Stomach (tissue), 9 donors: ENCODE measurements around the gene LHX4. TPM values are rescaled to one million over a fixed set of nuclear protein-coding genes. Genes with fewer than 3 reads are reported as not detected.

Source experiments
- DNase-seq, 2 donors: peaks; one replicate each; pipeline versions ENCODE4 v3.0.0 to v3.0.0-alpha.2; 2013 to 2019
- H3K27ac ChIP-seq, 5 donors: fragments of 200-600 bp in 4 of 5; sonication (generic) in 4 of 5; one replicate each; pipeline ENCODE4 v1.5.1; 2013 to 2019; ENCODE audit warnings: mild to moderate bottlenecking in 1 of 5, moderate library complexity in 1 of 5
- H3K27me3 ChIP-seq, 3 donors: fragments of 200-600 bp; sonication (generic); one replicate each; pipeline ENCODE4 v1.5.1; 2017 to 2019; ENCODE audit warnings: mixed run types in 1 of 3
- H3K36me3 ChIP-seq, 4 donors: fragments of 200-600 bp; sonication (generic); 1 replicate in 3 of 4; 2 replicates in 1 of 4; pipeline ENCODE4 v1.5.1; 2016 to 2019
- H3K4me1 ChIP-seq, 4 donors: fragments of 200-600 bp; sonication (generic); one replicate each; pipeline ENCODE4 v1.5.1; 2016 to 2019
- H3K4me3 ChIP-seq, 4 donors: fragments of 200-600 bp; sonication (generic) in 3 of 4; one replicate each; pipeline ENCODE4 v1.5.1; 2016 to 2019; ENCODE audit warnings: mild to moderate bottlenecking in 1 of 4
- H3K9me3 ChIP-seq, 4 donors: fragments of 200-600 bp; sonication (generic); one replicate each; pipeline ENCODE4 v1.5.1; 2016 to 2019
- EP300 ChIP-seq: sonication (generic); formaldehyde crosslinking; IDR thresholded peaks from one replicate; pipeline ENCODE4 v1.6.1; 2017; ENCODE audit warnings: antibody characterized with exemption
- POLR2A ChIP-seq, 4 donors: fragments of 450-650 bp; IDR thresholded peaks; one replicate each; pipeline ENCODE4 v1.6.1; 2016; ENCODE audit warnings: antibody characterized with exemption in 4 of 4, control low read depth in 2 of 4, mild to moderate bottlenecking in 1 of 4, moderate library complexity in 1 of 4
- POLR2AphosphoS5 ChIP-seq, 3 donors: sonication (generic); formaldehyde crosslinking; IDR thresholded peaks; one replicate each; pipeline ENCODE4 v1.6.1; 2016; ENCODE audit warnings: antibody characterized with exemption in 3 of 3
- WGBS, 5 donors: extraction: QIAGEN DNeasy Blood & Tissue Kit in 3 of 5; methylation state at CpG; one replicate each; pipeline versions ENCODE4 v1.1.5 to v1.1.7; 2013 to 2018; 5-methylcytosine and 5-hydroxymethylcytosine counted together
- intact Hi-C: fragments of 100-400 bp; cut with DNase I; formaldehyde crosslinking; loops from one replicate; pipeline ENCODE4 v1.15.1; 2023; ENCODE audit warnings: low total_unique reads
- polyA plus RNA-seq, 3 donors: library from polyadenylated mRNA; stranded (reverse); fragments of 200-250 nt; gene quantifications; one replicate each; pipeline ENCODE4 v1.2.3, GENCODE V29; 2013
- total RNA-seq, 5 donors: library from RNA; depleted of rRNA; stranded (reverse); fragments of >200 nt; gene quantifications; one replicate each; pipeline versions ENCODE4 v1.1.0 to v1.2.3, GENCODE V29; 2014 to 2016
- TF ChIP-seq, protein P1 (sequence below), 7 experiments: fragments of 450-650 bp in 4 of 7; fragments of 200-600 bp in 3 of 7; sonication (generic) in 3 of 7; IDR thresholded peaks; one replicate each; pipeline ENCODE4 v1.5.1; 2016 to 2019; ENCODE audit warnings: antibody characterized with exemption in 7 of 7, control low read depth in 2 of 7, mild to moderate bottlenecking in 1 of 7
- donor health status: healthy with polysubstance abuse.
- donor health status: Bipolar disorder and iron deficiency.
- donor health status: healthy.

LHX4 gene
- total and polyA plus RNA-seq, 8 donors, result 0.03 to 0.18 TPM; not detected in 6

GRCh38 chr1:180188684-180189175, 41.3 kb upstream of the LHX4 start:
- Histone ChIP-seq H3K4me3 (no peak overlapping the region), H3K36me3 (peaks cover 78 to 100% (median 100%) of the 10 kb centered on the region in 4 donors), H3K9me3 (no peaks in the 10 kb centered on the region), H3K27ac (no peak overlapping the region), H3K27me3 (no peaks in the 10 kb centered on the region), H3K4me1 (peaks cover 0 to 22% (median 16%) of the 10 kb centered on the region in 4 donors)
- intact Hi-C loops, result no loop called here
- WGBS, 5 donors, result 76 to 83% (median 81%) methylated on average over 8 of the region's 8 CpGs
- no peak for TF ChIP-seq POLR2AphosphoS5 (IDR thresholded peaks at IDR 0.05)
- TF ChIP-seq EP300, result no peak
- TF ChIP-seq, protein P1, sequence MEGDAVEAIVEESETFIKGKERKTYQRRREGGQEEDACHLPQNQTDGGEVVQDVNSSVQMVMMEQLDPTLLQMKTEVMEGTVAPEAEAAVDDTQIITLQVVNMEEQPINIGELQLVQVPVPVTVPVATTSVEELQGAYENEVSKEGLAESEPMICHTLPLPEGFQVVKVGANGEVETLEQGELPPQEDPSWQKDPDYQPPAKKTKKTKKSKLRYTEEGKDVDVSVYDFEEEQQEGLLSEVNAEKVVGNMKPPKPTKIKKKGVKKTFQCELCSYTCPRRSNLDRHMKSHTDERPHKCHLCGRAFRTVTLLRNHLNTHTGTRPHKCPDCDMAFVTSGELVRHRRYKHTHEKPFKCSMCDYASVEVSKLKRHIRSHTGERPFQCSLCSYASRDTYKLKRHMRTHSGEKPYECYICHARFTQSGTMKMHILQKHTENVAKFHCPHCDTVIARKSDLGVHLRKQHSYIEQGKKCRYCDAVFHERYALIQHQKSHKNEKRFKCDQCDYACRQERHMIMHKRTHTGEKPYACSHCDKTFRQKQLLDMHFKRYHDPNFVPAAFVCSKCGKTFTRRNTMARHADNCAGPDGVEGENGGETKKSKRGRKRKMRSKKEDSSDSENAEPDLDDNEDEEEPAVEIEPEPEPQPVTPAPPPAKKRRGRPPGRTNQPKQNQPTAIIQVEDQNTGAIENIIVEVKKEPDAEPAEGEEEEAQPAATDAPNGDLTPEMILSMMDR (IDR thresholded peaks at IDR 0.05), result no peak
- no peak for TF ChIP-seq POLR2A (IDR thresholded peaks at IDR 0.05)
- no peak for DNase-seq

DNA sequence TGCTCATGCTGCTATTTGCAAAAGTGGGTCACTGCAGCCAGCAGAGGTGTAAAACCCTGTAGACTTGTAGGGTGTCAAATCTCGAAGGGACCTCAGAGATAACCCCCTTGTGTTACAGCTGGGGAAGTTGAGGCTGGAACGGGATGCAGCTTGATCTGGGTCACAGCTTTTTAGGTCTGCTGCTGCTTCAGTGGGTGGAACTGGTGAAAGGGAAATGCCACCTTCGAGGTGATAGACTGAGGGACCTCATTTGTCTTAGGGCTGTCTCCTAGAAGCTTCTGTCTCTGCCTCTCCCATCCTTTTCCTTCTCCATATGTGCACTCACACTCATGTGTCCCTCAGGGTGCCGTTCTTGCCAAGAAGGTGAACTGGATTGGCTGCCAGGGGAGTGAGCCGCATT, 40.0 kb upstream of the LHX4 start:
- intact Hi-C loops, result no loop called here
- WGBS, 5 donors, result 80 to 96% (median 89%) methylated on average over 5 of the region's 5 CpGs
- Histone ChIP-seq H3K9me3 (no peaks in the 10 kb centered on the region), H3K27me3 (no peaks in the 10 kb centered on the region), H3K36me3 (peaks cover 80 to 100% (median 100%) of the 10 kb centered on the region in 4 donors), H3K27ac (no peak overlapping the region), H3K4me3 (no peak overlapping the region), H3K4me1 (peaks cover 0 to 22% (median 17%) of the 10 kb centered on the region in 4 donors)
- no peak for TF ChIP-seq POLR2AphosphoS5 (IDR thresholded peaks at IDR 0.05)
- no peak for DNase-seq

- DNase-seq, result no peak
- peaks cover 74 to 100% (median 100%) of the 10 kb centered on the region in 4 donors for H3K36me3 ChIP-seq
- H3K4me1 ChIP-seq, result peaks cover 0 to 22% (median 17%) of the 10 kb centered on the region in 4 donors
- no peaks in the 10 kb centered on the region for H3K27me3 ChIP-seq
- intact Hi-C loops, result no loop called here
- TF ChIP-seq POLR2A (IDR thresholded peaks at IDR 0.05), result no peak
- no peak for TF ChIP-seq POLR2AphosphoS5 (IDR thresholded peaks at IDR 0.05)
- TF ChIP-seq, protein P1 (IDR thresholded peaks at IDR 0.05), result no peak
- no peak for TF ChIP-seq EP300
- no peaks in the 10 kb centered on the region for H3K9me3 ChIP-seq
- H3K27ac ChIP-seq, result no peak overlapping the region
- whole genome bisulfite sequencing, 5 donors, result 79 to 92% (median 88%) methylated on average over 7 of the region's 7 CpGs
- H3K4me3 ChIP-seq, result no peak overlapping the region
These were observed 37.9 kb upstream of the LHX4 start for GRCh38 chr1:180192172-180192571.

DNA sequence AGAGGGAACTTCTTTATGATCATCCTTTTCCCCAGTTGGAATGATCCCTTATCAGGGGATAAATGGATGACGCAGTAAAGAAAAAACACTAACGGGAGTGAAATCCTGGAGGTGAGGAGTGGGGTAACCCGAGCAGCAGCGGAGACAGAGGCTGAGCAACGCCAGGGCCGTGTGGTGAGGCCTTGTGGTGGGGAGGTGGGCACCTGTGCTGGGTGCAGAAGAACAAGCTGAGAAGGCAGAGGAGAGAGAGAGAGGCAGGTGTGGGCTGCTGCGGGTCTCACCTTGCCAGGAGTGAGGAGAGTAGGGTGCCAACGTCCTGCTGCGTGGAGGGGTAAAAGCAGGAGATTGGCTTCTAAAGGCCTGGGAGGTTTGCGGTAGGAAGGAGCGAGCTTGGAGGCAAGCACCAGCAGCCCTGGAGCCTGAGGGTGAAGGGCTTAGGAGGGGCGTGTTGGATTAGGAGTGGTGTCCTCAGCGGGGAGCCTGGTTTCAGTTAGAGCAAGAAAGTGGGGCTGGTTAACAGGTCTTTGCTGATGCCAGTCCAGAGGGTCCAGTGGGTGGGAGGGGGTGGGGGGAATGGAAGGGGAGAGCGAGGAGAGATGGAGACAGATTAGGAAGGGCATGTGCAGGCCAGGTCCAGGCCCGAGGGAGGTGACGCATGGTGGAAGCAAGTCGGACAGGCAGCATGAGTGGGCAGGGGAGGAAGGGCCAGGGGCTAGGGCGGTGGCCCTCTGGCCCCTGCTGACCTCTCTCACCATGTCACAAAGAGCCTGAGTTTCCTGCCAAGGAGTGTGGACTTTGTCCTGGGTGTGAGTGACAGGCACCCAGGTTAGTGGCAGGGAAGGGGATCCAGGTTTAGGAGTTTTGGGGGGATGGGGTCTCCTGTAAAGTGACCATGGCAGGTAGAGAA, 36.7 kb upstream of the LHX4 start:
- no peak overlapping the region for H3K27ac ChIP-seq
- no peaks in the 10 kb centered on the region for H3K9me3 ChIP-seq
- peaks cover 64 to 100% (median 100%) of the 10 kb centered on the region in 4 donors for H3K36me3 ChIP-seq
- WGBS, 5 donors, result 62 to 81% (median 74%) methylated on average over 18 of the region's 18 CpGs
- H3K27me3 ChIP-seq, result no peaks in the 10 kb centered on the region
- no peak for TF ChIP-seq POLR2AphosphoS5 (IDR thresholded peaks at IDR 0.05)
- TF ChIP-seq EP300, result no peak
- no peak for TF ChIP-seq POLR2A (IDR thresholded peaks at IDR 0.05)
- TF ChIP-seq, protein P1 (IDR thresholded peaks at IDR 0.05), result no peak
- no peak for DNase-seq
- H3K4me1 ChIP-seq, result peaks cover 0 to 22% (median 17%) of the 10 kb centered on the region in 4 donors
- intact Hi-C loops, result no loop called here
- H3K4me3 ChIP-seq, result no peak overlapping the region
